K562 (cell line): ENCODE measurements around the gene UBXN10. TPM values are rescaled to one million over a fixed set of nuclear protein-coding genes. Genes with fewer than 3 reads are reported as not detected.

Experiments
- ATAC-seq: fragments of 200-7000 bp; cut with Tn5 transposase; 3 replicates; pipeline ENCODE4 v1.9.1; 2020; ENCODE audit warnings: moderate library complexity
- BruUV-seq: library from RNA; stranded (reverse); fragments of 400-500 nt; replicated peaks from 2 replicates; lab custom pipeline; 2021; lab: Mats Ljungman, UMichigan
- CTCF ChIA-PET: fragments of 300-600 bp; formaldehyde crosslinking; extraction: SDS; loops from one replicate; lab custom pipeline; 2021; ENCODE audit warnings: low intra/inter-chr PET ratio; lab: Yijun Ruan, JAX
- POLR2A ChIA-PET: fragments of 300-600, 350-650 bp; sonication (Branson Sonifier 250); formaldehyde crosslinking; extraction: SDS; loops from one replicate; lab custom pipeline; 2021; ENCODE audit warnings: antibody characterized with exemption, inconsistent platforms; lab: Yijun Ruan, JAX
- DNase-seq, 4 experiments: peaks; one replicate each; pipeline versions ENCODE4 v3.0.0 to v3.0.0-alpha.2; 2011 to 2018; ENCODE audit warnings: low spot score in 3 of 4, mixed read lengths in 3 of 4; ENCODE audit errors: extremely low read depth in 1 of 4
- FAIRE-seq: peaks from 2 replicates; lab custom pipeline; 2011; peaks lifted over from hg19 to GRCh38; lab: Jason Lieb, UNC
- H2AFZ ChIP-seq: 2 replicates; pipeline ENCODE4 v1.6.0; 2011; ENCODE audit warnings: low read depth, low read length, control low read depth, inconsistent platforms
- H3K27ac ChIP-seq: fragments of 200-600 bp; 3 replicates; pipeline ENCODE4 v1.8.0; 2011; ENCODE audit warnings: low read depth, mild to moderate bottlenecking, control low read depth, inconsistent platforms, low read length, moderate library complexity, mixed read lengths; ENCODE audit errors: extremely low read depth
- H3K27me3 ChIP-seq, 2 experiments: fragments of 300-600 bp in 1 of 2; 2 replicates in 1 of 2; 3 replicates in 1 of 2; pipeline versions ENCODE4 v1.6.0 to v1.8.0; 2011; ENCODE audit warnings: inconsistent platforms in 2 of 2, low read length in 2 of 2, mild to moderate bottlenecking in 1 of 2, mixed read lengths in 1 of 2, moderate library complexity in 1 of 2; ENCODE audit not compliant: control insufficient read depth in 2 of 2, insufficient read depth in 2 of 2
- H3K36me3 ChIP-seq: fragments of 300-600 bp; 3 replicates; pipeline ENCODE4 v1.8.0; 2011; ENCODE audit warnings: mild to moderate bottlenecking, low read length, inconsistent platforms; ENCODE audit not compliant: control insufficient read depth, insufficient read depth
- H3K4me1 ChIP-seq, 2 experiments: fragments of 200-600 bp in 1 of 2; replicated peaks in 1 of 2; 2 replicates in 1 of 2; 3 replicates in 1 of 2; pipeline versions ENCODE4 v1.5.1 to v1.8.0; 2011; ENCODE audit warnings: inconsistent platforms in 2 of 2, low read length in 2 of 2, mild to moderate bottlenecking in 1 of 2, mixed read lengths in 1 of 2, moderate library complexity in 1 of 2; ENCODE audit not compliant: control insufficient read depth in 2 of 2, insufficient read depth in 2 of 2
- H3K4me2 ChIP-seq: 2 replicates; pipeline ENCODE4 v1.6.1; 2011; ENCODE audit warnings: low read length, control low read depth, inconsistent platforms, mixed read lengths; ENCODE audit not compliant: insufficient read depth
- H3K4me3 ChIP-seq: fragments of 200-600 bp; sonication (generic), shearing (Covaris generic); 2 replicates; pipeline ENCODE4 v1.5.1; 2016; ENCODE audit warnings: control low read depth, inconsistent platforms
- H3K79me2 ChIP-seq: fragments of 200-600 bp; 3 replicates; pipeline ENCODE4 v1.8.0; 2011; ENCODE audit warnings: low read length, inconsistent platforms; ENCODE audit not compliant: control insufficient read depth, insufficient read depth
- H3K9ac ChIP-seq, 2 experiments: 2 replicates each; pipeline versions ENCODE4 v1.6.0 to v1.6.1; 2011; ENCODE audit warnings: low read depth in 2 of 2, low read length in 2 of 2, control low read depth in 1 of 2, inconsistent platforms in 1 of 2, mild to moderate bottlenecking in 1 of 2, mixed read lengths in 1 of 2; ENCODE audit not compliant: insufficient read depth in 1 of 2
- H3K9me1 ChIP-seq: one replicate; pipeline ENCODE4 v1.6.0; 2011; ENCODE audit warnings: inconsistent platforms, mild to moderate bottlenecking, low read length, moderate library complexity; ENCODE audit not compliant: control insufficient read depth, insufficient read depth
- H3K9me3 ChIP-seq: replicated peaks from 2 replicates; pipeline ENCODE4 v1.5.1; 2011; ENCODE audit warnings: low read depth, low read length, inconsistent platforms; ENCODE audit not compliant: control insufficient read depth, insufficient read depth
- H4K20me1 ChIP-seq: replicated peaks from 2 replicates; pipeline ENCODE4 v1.6.1; 2011; ENCODE audit warnings: low read length, inconsistent platforms, mixed read lengths; ENCODE audit not compliant: control insufficient read depth, insufficient read depth
- ARHGAP35 ChIP-seq: fragments of 450-650 bp; IDR thresholded peaks from 2 replicates; pipeline ENCODE4 v1.6.1; 2018; ENCODE audit not compliant: partially characterized antibody
- CCAR2 ChIP-seq: fragments of 200-400 bp; formaldehyde crosslinking; IDR thresholded peaks from 2 replicates; pipeline ENCODE4 v1.6.1; 2017; ENCODE audit warnings: mild to moderate bottlenecking, low read depth, low read length
- DNMT1 ChIP-seq: fragments of 450-650 bp; IDR thresholded peaks from 2 replicates; pipeline ENCODE4 v1.6.1; 2016; ENCODE audit warnings: antibody characterized with exemption, mild to moderate bottlenecking
- HDAC2 ChIP-seq: fragments of 450-650 bp; IDR thresholded peaks from 2 replicates; pipeline ENCODE4 v1.6.1; 2016; ENCODE audit warnings: mild to moderate bottlenecking
- HNRNPH1 ChIP-seq: fragments of 200-400 bp; formaldehyde crosslinking; optimal IDR thresholded peaks from 2 replicates; pipeline ENCODE3; 2017; ENCODE audit warnings: low read depth, mild to moderate bottlenecking, low read length, moderate library complexity
- NR4A1 ChIP-seq, 2 experiments: fragments of 250-450 bp in 1 of 2; fragments of 450-650 bp in 1 of 2; sonication (Bioruptor Pico) in 1 of 2; IDR thresholded peaks; 2 replicates each; pipeline versions ENCODE4 v1.4.0 to v1.6.1; 2016 to 2020; ENCODE audit warnings: mild to moderate bottlenecking in 2 of 2, missing compliant biosample characterization in 1 of 2, missing genetic modification characterization in 1 of 2, moderate library complexity in 1 of 2
- ZC3H11A ChIP-seq: IDR thresholded peaks from 2 replicates; pipeline ENCODE4 v1.6.1; 2012; ENCODE audit warnings: low read depth, low read length, improper control_type of control experiment
- ZNF174 ChIP-seq: fragments of 250-450 bp; sonication (Bioruptor Pico); IDR thresholded peaks from 2 replicates; pipeline ENCODE4 v1.4.0; 2020; ENCODE audit warnings: mild to moderate bottlenecking
- ZNF561 ChIP-seq: fragments of 450-650 bp; formaldehyde crosslinking; conservative IDR thresholded peaks from 2 replicates; pipeline ENCODE4 v1.4.0; 2020; ENCODE audit warnings: mild to moderate bottlenecking, moderate library complexity
- ZNF76 ChIP-seq: fragments of 250-450 bp; sonication (Bioruptor Pico); IDR thresholded peaks from 2 replicates; pipeline ENCODE4 v1.4.0; 2020; ENCODE audit warnings: mild to moderate bottlenecking, moderate library complexity, borderline replicate concordance
- WGBS: fragments of 100-300 bp; shearing (Covaris generic); methylation state at CpG from one replicate; pipeline ENCODE4 v1.1.6; 2016; ENCODE audit warnings: low coverage, mixed read lengths; ENCODE audit not compliant: insufficient coverage; ENCODE audit errors: missing lambda C conversion rate; 5-methylcytosine and 5-hydroxymethylcytosine counted together
- in situ Hi-C: fragments of 300-500 bp; cut with MboI; formaldehyde crosslinking; loops from 4 replicates; pipeline ENCODE4 v1.15.0; 2018; ENCODE audit warnings: inconsistent platforms, mixed read lengths
- intact Hi-C: fragments of 100-400 bp; cut with micrococcal nuclease; formaldehyde crosslinking; loops from 2 replicates; pipeline ENCODE4 v1.14.2; 2022
- polyA plus RNA-seq, 8 experiments: library from polyadenylated mRNA; depleted of rRNA in 4 of 8; stranded (reverse) in 5 of 8; unstranded in 3 of 8; fragments of >200 nt; fragmentation: Nextera tagmentation in 2 of 8; fragmentation: Illumina TruSeq in 1 of 8; extraction: Ambion mirVana in 2 of 8; extraction: Trizol in 1 of 8; gene quantifications; 2 replicates each; pipeline versions ENCODE4 v1.2.1 to v1.2.3, GENCODE V29; 2011 to 2014; ENCODE audit warnings: inconsistent platforms in 1 of 8, missing spikeins in 1 of 8
- total RNA-seq, 7 experiments: library from RNA; depleted of rRNA in 6 of 7; stranded (reverse); fragments of >200 nt in 6 of 7; fragmentation: Illumina TruSeq in 2 of 7; extraction: Trizol in 2 of 7; gene quantifications; 2 replicates each; pipeline versions ENCODE4 v1.2.1 to v1.2.3, GENCODE V29; 2011 to 2021; ENCODE audit warnings: low replicate concordance in 1 of 7
- TF ChIP-seq, protein P1 (sequence below), 3 experiments: IDR thresholded peaks in 2 of 3; conservative IDR thresholded peaks in 1 of 3; 2 replicates each; pipeline ENCODE4 v1.5.1; 2011 to 2012; ENCODE audit warnings: low read length in 3 of 3, mild to moderate bottlenecking in 3 of 3, control low read depth in 2 of 3, improper control_type of control experiment in 1 of 3, inconsistent platforms in 1 of 3, low read depth in 1 of 3, mixed read lengths in 1 of 3, moderate library complexity in 1 of 3; ENCODE audit not compliant: insufficient read depth in 2 of 3
- TF ChIP-seq, protein P2 (sequence below): sonication (generic); formaldehyde crosslinking; IDR thresholded peaks from 2 replicates; pipeline ENCODE4 v1.8.0; 2022; ENCODE audit warnings: missing genetic modification reagents, mild to moderate bottlenecking, moderate library complexity, borderline replicate concordance
- TF ChIP-seq, protein P3 (sequence below): fragments of 450-650 bp; IDR thresholded peaks from 2 replicates; pipeline ENCODE4 v1.6.1; 2016
- TF ChIP-seq, protein P4 (sequence below): IDR thresholded peaks from 2 replicates; pipeline ENCODE4 v1.6.1; 2011; ENCODE audit warnings: borderline replicate concordance, low read depth, mild to moderate bottlenecking, moderate library complexity, low read length; ENCODE audit not compliant: insufficient read depth, poor library complexity, severe bottlenecking

UBXN10 gene
- total and polyA plus RNA-seq, 9 of the 15 experiments (the other 6 are each of a cell fraction or from before 2014, with no cell fraction given) = 10.7 to 17.7 (median 13.6) TPM

DNA sequence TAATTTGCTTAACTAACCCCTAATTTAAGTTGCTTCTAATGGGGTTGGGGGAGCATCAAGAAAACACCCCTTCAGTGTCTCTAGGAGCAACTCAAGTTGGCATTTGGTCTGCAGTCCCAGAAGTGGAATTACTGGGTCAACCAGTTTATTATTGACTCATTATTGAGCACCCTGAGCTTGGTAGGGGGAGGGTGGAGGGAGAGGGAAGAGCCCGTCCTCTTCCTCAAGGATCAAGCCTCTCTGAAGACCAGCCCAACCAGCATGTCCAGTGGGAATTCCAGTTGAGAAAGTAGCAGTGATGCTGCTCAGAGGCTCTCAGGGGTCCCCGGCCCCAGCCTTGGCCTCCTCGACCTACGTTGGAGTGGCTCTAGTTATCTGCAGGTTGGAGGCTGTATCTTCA, 48.8 kb upstream of the UBXN10 start:
- no peak overlapping the region for H3K27ac ChIP-seq
- H3K4me3 ChIP-seq = no peak overlapping the region
- no peaks in the 10 kb centered on the region for H3K79me2 ChIP-seq
- ChIA-PET CTCF (no interaction called here), POLR2A (no interaction called here)
- no peaks in the 10 kb centered on the region for H3K36me3 ChIP-seq
- intact Hi-C loops = no loop called here
- ATAC-seq (no peak), FAIRE-seq (no peak), DNase-seq (no peak)
- H4K20me1 ChIP-seq = no peaks in the 10 kb centered on the region
- no peaks in the 10 kb centered on the region for H3K9me1 ChIP-seq
- 2% methylated on average over 4 of the region's 4 CpGs for WGBS
- H3K4me1 ChIP-seq = no peaks in the 10 kb centered on the region
- BruUV-seq = no TSS peak
- TF ChIP-seq HNRNPH1 (no peak), DNMT1 (no peak), ZNF561 (no peak), CCAR2 (no peak), NR4A1 (CRISPR knock-in tag; IDR thresholded peaks at IDR 0.05) (no peak), NR4A1 (tag; IDR thresholded peaks at IDR 0.05) (no peak), ARHGAP35 (no peak), ZC3H11A (no peak), HDAC2 (no peak), ZNF174 (no peak), ZNF76 (CRISPR knock-in tag) (no peak)
- TF ChIP-seq, protein P1, sequence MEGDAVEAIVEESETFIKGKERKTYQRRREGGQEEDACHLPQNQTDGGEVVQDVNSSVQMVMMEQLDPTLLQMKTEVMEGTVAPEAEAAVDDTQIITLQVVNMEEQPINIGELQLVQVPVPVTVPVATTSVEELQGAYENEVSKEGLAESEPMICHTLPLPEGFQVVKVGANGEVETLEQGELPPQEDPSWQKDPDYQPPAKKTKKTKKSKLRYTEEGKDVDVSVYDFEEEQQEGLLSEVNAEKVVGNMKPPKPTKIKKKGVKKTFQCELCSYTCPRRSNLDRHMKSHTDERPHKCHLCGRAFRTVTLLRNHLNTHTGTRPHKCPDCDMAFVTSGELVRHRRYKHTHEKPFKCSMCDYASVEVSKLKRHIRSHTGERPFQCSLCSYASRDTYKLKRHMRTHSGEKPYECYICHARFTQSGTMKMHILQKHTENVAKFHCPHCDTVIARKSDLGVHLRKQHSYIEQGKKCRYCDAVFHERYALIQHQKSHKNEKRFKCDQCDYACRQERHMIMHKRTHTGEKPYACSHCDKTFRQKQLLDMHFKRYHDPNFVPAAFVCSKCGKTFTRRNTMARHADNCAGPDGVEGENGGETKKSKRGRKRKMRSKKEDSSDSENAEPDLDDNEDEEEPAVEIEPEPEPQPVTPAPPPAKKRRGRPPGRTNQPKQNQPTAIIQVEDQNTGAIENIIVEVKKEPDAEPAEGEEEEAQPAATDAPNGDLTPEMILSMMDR (IDR thresholded peaks at IDR 0.05 in 2 of 3, conservative IDR thresholded peaks at IDR 0.05 in 1 of 3; ENCODE audit: insufficient read depth in 2 of 3, low read depth in 1 of 3, low read length in 3 of 3) = no peak
- TF ChIP-seq, protein P2, sequence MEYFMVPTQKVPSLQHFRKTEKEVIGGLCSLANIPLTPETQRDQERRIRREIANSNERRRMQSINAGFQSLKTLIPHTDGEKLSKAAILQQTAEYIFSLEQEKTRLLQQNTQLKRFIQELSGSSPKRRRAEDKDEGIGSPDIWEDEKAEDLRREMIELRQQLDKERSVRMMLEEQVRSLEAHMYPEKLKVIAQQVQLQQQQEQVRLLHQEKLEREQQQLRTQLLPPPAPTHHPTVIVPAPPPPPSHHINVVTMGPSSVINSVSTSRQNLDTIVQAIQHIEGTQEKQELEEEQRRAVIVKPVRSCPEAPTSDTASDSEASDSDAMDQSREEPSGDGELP (CRISPR knock-in tag) = no peak
- TF ChIP-seq, protein P3, sequence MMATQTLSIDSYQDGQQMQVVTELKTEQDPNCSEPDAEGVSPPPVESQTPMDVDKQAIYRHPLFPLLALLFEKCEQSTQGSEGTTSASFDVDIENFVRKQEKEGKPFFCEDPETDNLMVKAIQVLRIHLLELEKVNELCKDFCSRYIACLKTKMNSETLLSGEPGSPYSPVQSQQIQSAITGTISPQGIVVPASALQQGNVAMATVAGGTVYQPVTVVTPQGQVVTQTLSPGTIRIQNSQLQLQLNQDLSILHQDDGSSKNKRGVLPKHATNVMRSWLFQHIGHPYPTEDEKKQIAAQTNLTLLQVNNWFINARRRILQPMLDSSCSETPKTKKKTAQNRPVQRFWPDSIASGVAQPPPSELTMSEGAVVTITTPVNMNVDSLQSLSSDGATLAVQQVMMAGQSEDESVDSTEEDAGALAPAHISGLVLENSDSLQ = no peak
- TF ChIP-seq, protein P4, sequence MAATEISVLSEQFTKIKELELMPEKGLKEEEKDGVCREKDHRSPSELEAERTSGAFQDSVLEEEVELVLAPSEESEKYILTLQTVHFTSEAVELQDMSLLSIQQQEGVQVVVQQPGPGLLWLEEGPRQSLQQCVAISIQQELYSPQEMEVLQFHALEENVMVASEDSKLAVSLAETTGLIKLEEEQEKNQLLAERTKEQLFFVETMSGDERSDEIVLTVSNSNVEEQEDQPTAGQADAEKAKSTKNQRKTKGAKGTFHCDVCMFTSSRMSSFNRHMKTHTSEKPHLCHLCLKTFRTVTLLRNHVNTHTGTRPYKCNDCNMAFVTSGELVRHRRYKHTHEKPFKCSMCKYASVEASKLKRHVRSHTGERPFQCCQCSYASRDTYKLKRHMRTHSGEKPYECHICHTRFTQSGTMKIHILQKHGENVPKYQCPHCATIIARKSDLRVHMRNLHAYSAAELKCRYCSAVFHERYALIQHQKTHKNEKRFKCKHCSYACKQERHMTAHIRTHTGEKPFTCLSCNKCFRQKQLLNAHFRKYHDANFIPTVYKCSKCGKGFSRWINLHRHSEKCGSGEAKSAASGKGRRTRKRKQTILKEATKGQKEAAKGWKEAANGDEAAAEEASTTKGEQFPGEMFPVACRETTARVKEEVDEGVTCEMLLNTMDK = no peak
- no peak overlapping the region for H3K4me2 ChIP-seq
- H3K9ac ChIP-seq = no peak overlapping the region
- no peaks in the 10 kb centered on the region for H3K9me3 ChIP-seq
- no peak overlapping the region for H2AFZ ChIP-seq
- in situ Hi-C loops = no loop called here
- H3K27me3 ChIP-seq = peaks cover 5 to 50% of the 10 kb centered on the region in 2 experiments; a peak in 2 of 5 replicates
